ENCODE data around the gene PLSCR3. TPM values are rescaled to one million over a fixed set of nuclear protein-coding genes. Genes with fewer than 3 reads are reported as not detected.

The PLSCR3 gene
- total RNA-seq, 2 experiments from 2014 or later = 151 to 161 TPM

- H3K27ac Mint-ChIP-seq = no peak overlapping the region
- H3K36me3 Mint-ChIP-seq (ENCODE audit: low read depth) = peaks cover 64% of the 10 kb centered on the region
- peaks cover 37% of the 10 kb centered on the region for H3K4me1 Mint-ChIP-seq
- no peaks in the 10 kb centered on the region for H3K27me3 Mint-ChIP-seq
- ChIA-PET CTCF (interaction anchor here (0.6 to 4.2 kb wide), 4 partner anchors 12 to 1907 kb away, joined by 3 to 19 read pairs (median 4); partner anchors contain the start of gene NEURL4), POLR2A (no interaction called here)
- no peaks in the 10 kb centered on the region for H3K9me3 Mint-ChIP-seq
- no peak overlapping the region for H3K4me3 Mint-ChIP-seq
- DNase-seq = no peak
Observed at GRCh38 chr17:7343250-7343649, 51.1 kb downstream of the PLSCR3 start.

GRCh38 chr17:7341842-7342241 lies 52.5 kb downstream of the PLSCR3 start:
- Mint-ChIP-seq H3K27ac (no peak overlapping the region), H3K9me3 (no peaks in the 10 kb centered on the region), H3K27me3 (no peaks in the 10 kb centered on the region), H3K4me3 (no peak overlapping the region), H3K36me3 (ENCODE audit: low read depth) (peaks cover 65% of the 10 kb centered on the region), H3K4me1 (peaks cover 41% of the 10 kb centered on the region)
- ChIA-PET CTCF (interaction anchor here (1.0 to 4.2 kb wide), 3 partner anchors 11 to 219 kb away, joined by 3 to 19 read pairs (median 4); partner anchors contain the start of gene NEURL4), POLR2A (no interaction called here)
- no peak for DNase-seq

- POLR2A ChIA-PET = no interaction called here
- DNase-seq = no peak
- H3K9me3 Mint-ChIP-seq = no peaks in the 10 kb centered on the region
- H3K4me3 Mint-ChIP-seq = no peak overlapping the region
- H3K36me3 Mint-ChIP-seq (ENCODE audit: low read depth) = peaks cover 55% of the 10 kb centered on the region
- CTCF ChIA-PET = interaction anchor here (1.5 kb wide), 2 partner anchors 11 to 97 kb away, joined by 3 to 4 read pairs; no protein-coding TSS in a partner anchor
- no peaks in the 10 kb centered on the region for H3K27me3 Mint-ChIP-seq
- H3K27ac Mint-ChIP-seq = no peak overlapping the region
- peaks cover 48% of the 10 kb centered on the region for H3K4me1 Mint-ChIP-seq
Observed at GRCh38 chr17:7340179-7340578, 54.1 kb downstream of the PLSCR3 start.

Other genes with a start within 250 kb of the PLSCR3 start
- under 1 TPM; 0.29 to 0.62 TPM for gene ASGR1, start 215.2 kb downstream of the PLSCR3 start, total RNA-seq
- 1 to 10 TPM; 9.4 to 9.5 TPM for gene DLG4, start 174.7 kb downstream of the PLSCR3 start, total RNA-seq
- gene ACADVL, start 174.6 kb downstream of the PLSCR3 start, total RNA-seq = 100 to 1,000 TPM; 338 to 370 TPM
- gene DVL2, start 160.0 kb downstream of the PLSCR3 start, total RNA-seq = 10 to 100 TPM; 53.2 TPM
- gene PHF23, start 155.1 kb downstream of the PLSCR3 start, total RNA-seq = 10 to 100 TPM; 55.9 to 59.2 TPM
- 100 to 1,000 TPM; 256 to 279 TPM for gene GABARAP, start 152.1 kb downstream of the PLSCR3 start, total RNA-seq
- gene CTDNEP1, start 142.8 kb downstream of the PLSCR3 start, total RNA-seq = 100 to 1,000 TPM; 168 to 183 TPM
- 10 to 100 TPM; 41.7 to 42.4 TPM for gene ELP5, start 142.3 kb downstream of the PLSCR3 start, total RNA-seq
- gene CLDN7, start 132.0 kb downstream of the PLSCR3 start, total RNA-seq = under 1 TPM in 1 of 2 experiments, not detected in 1; 0.29 TPM
- not detected for gene SLC2A4, start 112.8 kb downstream of the PLSCR3 start, total RNA-seq
- gene YBX2, start 99.9 kb downstream of the PLSCR3 start, total RNA-seq = under 1 TPM; 0.55 to 0.83 TPM
- gene EIF5A, start 86.9 kb downstream of the PLSCR3 start, total RNA-seq = 100 to 1,000 TPM; 470 to 502 TPM
- gene GPS2, start 79.2 kb downstream of the PLSCR3 start, total RNA-seq = 100 to 1,000 TPM in 1 of 2 experiments, 10 to 100 TPM in 1; 85.9 to 105 TPM
- gene NEURL4, start 65.2 kb downstream of the PLSCR3 start, total RNA-seq = 10 to 100 TPM; 34.7 to 38.1 TPM
- gene ACAP1, start 58.0 kb downstream of the PLSCR3 start, total RNA-seq = 100 to 1,000 TPM; 727 to 775 TPM
- 10 to 100 TPM; 11.2 to 12.5 TPM for gene KCTD11, start 42.4 kb downstream of the PLSCR3 start, total RNA-seq
- under 1 TPM in 1 of 2 experiments, not detected in 1; 0.23 TPM for gene TMEM95, start 39.4 kb downstream of the PLSCR3 start, total RNA-seq
- 1 to 10 TPM; 1.5 to 2.1 TPM for gene TNK1, start 13.4 kb downstream of the PLSCR3 start, total RNA-seq
- gene TMEM256, start 9.6 kb upstream of the PLSCR3 start, total RNA-seq = 10 to 100 TPM; 47.2 to 48.3 TPM
- 1 to 10 TPM in 1 of 2 experiments, under 1 TPM in 1; 0.89 to 1.4 TPM for gene NLGN2, start 13.3 kb upstream of the PLSCR3 start, total RNA-seq
- not detected for gene SPEM1, start 25.8 kb upstream of the PLSCR3 start, total RNA-seq
- not detected for gene SPEM2, start 31.1 kb upstream of the PLSCR3 start, total RNA-seq
- not detected for gene SPEM3, start 34.3 kb upstream of the PLSCR3 start, total RNA-seq
- 10 to 100 TPM; 16.7 to 18.1 TPM for gene TMEM102, start 40.9 kb upstream of the PLSCR3 start, total RNA-seq
- gene FGF11, start 45.0 kb upstream of the PLSCR3 start, total RNA-seq = 1 to 10 TPM; 6.8 to 9.4 TPM
- gene CHRNB1, start 50.5 kb upstream of the PLSCR3 start, total RNA-seq = 10 to 100 TPM; 18.8 to 19.2 TPM
- gene ZBTB4, start 85.1 kb upstream of the PLSCR3 start, total RNA-seq = 10 to 100 TPM; 25.8 to 28.4 TPM
- gene SLC35G6, start 86.9 kb upstream of the PLSCR3 start, total RNA-seq = not detected
- gene POLR2A, start 89.8 kb upstream of the PLSCR3 start, total RNA-seq = 100 to 1,000 TPM; 175 to 201 TPM
- 10 to 100 TPM; 79.6 to 82.5 TPM for gene TNFSF12, start 154.5 kb upstream of the PLSCR3 start, total RNA-seq
- 1 to 10 TPM; 3.8 to 4.0 TPM for gene TNFSF13, start 164.2 kb upstream of the PLSCR3 start, total RNA-seq
- 10 to 100 TPM; 51.8 to 53.0 TPM for gene SENP3, start 167.4 kb upstream of the PLSCR3 start, total RNA-seq
- gene CD68, start 185.1 kb upstream of the PLSCR3 start, total RNA-seq = 1 to 10 TPM; 3.8 to 4.4 TPM
- gene MPDU1, start 189.3 kb upstream of the PLSCR3 start, total RNA-seq = 10 to 100 TPM; 62.3 to 81.7 TPM
- under 1 TPM; 0.57 to 0.71 TPM for gene SOX15, start 195.6 kb upstream of the PLSCR3 start, total RNA-seq
- gene FXR2, start 220.4 kb upstream of the PLSCR3 start, total RNA-seq = 10 to 100 TPM; 27.5 to 28.8 TPM
- 10 to 100 TPM; 18.5 to 23.6 TPM for gene SAT2, start 233.3 kb upstream of the PLSCR3 start, total RNA-seq
- gene SHBG, start 235.6 kb upstream of the PLSCR3 start, total RNA-seq = not detected

Data from activated CD4-positive, alpha-beta T cell treated with anti-CD3 and anti-CD28 coated beads, Interleukin-2, amount 10 ng/mL, durations not matched to agents 7 days and 5 days (primary cell).